HepG2 (cell line): Measurements from ENCODE around the gene ELFN1. TPM values are rescaled to one million over a fixed set of nuclear protein-coding genes. Genes with fewer than 3 reads are reported as not detected.
A peak's percentile ranks its signal among the peaks of the same experiment; 100 is the strongest.

ENCODE experiments used
- ATAC-seq: fragments of 200-7000 bp; cut with Tn5 transposase; 3 replicates; pipeline ENCODE4 v1.9.1; 2020; ENCODE audit warnings: mild to moderate bottlenecking, moderate library complexity
- BruUV-seq: library from RNA; stranded (reverse); fragments of 400-500 nt; replicated peaks from 2 replicates; lab custom pipeline; 2021; lab: Mats Ljungman, UMichigan
- CTCF ChIA-PET: fragments of 300-600 bp; formaldehyde crosslinking; extraction: SDS; loops from one replicate; lab custom pipeline; 2021; ENCODE audit warnings: low total read pairs, inconsistent platforms, low intra/inter-chr PET ratio; lab: Yijun Ruan, JAX
- POLR2A ChIA-PET: fragments of 350-600 bp; sonication (Branson Sonifier 250); formaldehyde crosslinking; loops from one replicate; lab custom pipeline; 2020; ENCODE audit warnings: antibody characterized with exemption, inconsistent platforms; lab: Yijun Ruan, JAX
- DNase-seq: peaks from one replicate; pipeline ENCODE4 v3.0.0-alpha.2; 2015; ENCODE audit warnings: low spot score
- FAIRE-seq: peaks from 3 replicates; lab custom pipeline; 2011; peaks lifted over from hg19 to GRCh38; lab: Jason Lieb, UNC
- H2AFZ ChIP-seq: one replicate; pipeline ENCODE4 v1.6.1; 2011; ENCODE audit warnings: low read length, inconsistent platforms
- H3K27ac ChIP-seq: fragments of 300-600 bp; 3 replicates; pipeline ENCODE4 v1.8.0; 2011; ENCODE audit warnings: mixed run types, mild to moderate bottlenecking, mixed read lengths, low read length, inconsistent platforms; ENCODE audit not compliant: insufficient read depth; ENCODE audit errors: extremely low read length
- H3K27me3 ChIP-seq, 2 experiments: fragments of 200-600 bp in 1 of 2; 2 replicates in 1 of 2; 3 replicates in 1 of 2; pipeline versions ENCODE4 v1.6.0 to v1.8.0; 2011; ENCODE audit warnings: low read length in 2 of 2, mild to moderate bottlenecking in 2 of 2, moderate library complexity in 2 of 2, inconsistent platforms in 1 of 2; ENCODE audit not compliant: insufficient read depth in 2 of 2, control insufficient read depth in 1 of 2
- H3K36me3 ChIP-seq, 2 experiments: fragments of 200-600 bp in 1 of 2; replicated peaks in 1 of 2; 2 replicates in 1 of 2; 3 replicates in 1 of 2; pipeline versions ENCODE4 v1.5.1 to v1.8.0; 2011; ENCODE audit warnings: low read length in 2 of 2, inconsistent platforms in 1 of 2; ENCODE audit not compliant: insufficient read depth in 2 of 2, control insufficient read depth in 1 of 2
- H3K4me1 ChIP-seq: 2 replicates; pipeline ENCODE4 v1.5.1; 2012; ENCODE audit warnings: low read length, inconsistent platforms; ENCODE audit not compliant: insufficient read depth
- H3K4me2 ChIP-seq: 2 replicates; pipeline ENCODE4 v1.6.0; 2011; ENCODE audit warnings: low read depth, low read length, inconsistent platforms
- H3K4me3 ChIP-seq, 3 experiments: fragments of 200-600 bp in 1 of 3; sonication (generic), shearing (Covaris generic) in 1 of 3; replicated peaks in 1 of 3; 2 replicates each; pipeline ENCODE4 v1.5.1; 2011 to 2016; ENCODE audit warnings: low read length in 3 of 3, inconsistent platforms in 2 of 3, low read depth in 2 of 3, mild to moderate bottlenecking in 2 of 3, control low read depth in 1 of 3, mixed read lengths in 1 of 3; ENCODE audit not compliant: insufficient read depth in 1 of 3
- H3K79me2 ChIP-seq: one replicate; pipeline ENCODE4 v1.6.1; 2011; ENCODE audit warnings: low read length, inconsistent platforms; ENCODE audit not compliant: insufficient read depth
- H3K9ac ChIP-seq: 2 replicates; pipeline ENCODE4 v1.6.0; 2011; ENCODE audit warnings: mild to moderate bottlenecking, low read depth, low read length, inconsistent platforms; ENCODE audit not compliant: insufficient read depth
- H3K9me3 ChIP-seq: 2 replicates; pipeline ENCODE4 v1.5.1; 2012; ENCODE audit warnings: mild to moderate bottlenecking, low read length
- H4K20me1 ChIP-seq: 2 replicates; pipeline ENCODE4 v1.6.0; 2011; ENCODE audit warnings: inconsistent platforms, mild to moderate bottlenecking, low read length, moderate library complexity; ENCODE audit not compliant: insufficient read depth
- FOXK2 ChIP-seq: fragments of 450-650 bp; IDR thresholded peaks from 2 replicates; pipeline ENCODE4 v1.6.1; 2016
- FOXP1 ChIP-seq, 2 experiments: fragments of 450-650 bp in 1 of 2; IDR thresholded peaks; 2 replicates each; pipeline ENCODE4 v1.6.1; 2017 to 2018; ENCODE audit warnings: antibody characterized with exemption in 1 of 2
- LCORL ChIP-seq, 2 experiments: fragments of 450-650 bp in 1 of 2; sonication (generic) in 1 of 2; formaldehyde crosslinking in 1 of 2; IDR thresholded peaks; 2 replicates each; pipeline versions ENCODE4 v1.5.0 to v1.6.1; 2017 to 2020; ENCODE audit warnings: antibody characterized with exemption in 1 of 2, missing genetic modification reagents in 1 of 2
- ZNF354B ChIP-seq: sonication (generic); formaldehyde crosslinking; IDR thresholded peaks from 2 replicates; pipeline ENCODE4 v1.8.0; 2022; ENCODE audit warnings: mild to moderate bottlenecking, missing genetic modification reagents
- ZNF570 ChIP-seq: sonication (generic); formaldehyde crosslinking; IDR thresholded peaks from 2 replicates; pipeline ENCODE4 v1.4.0; 2020; ENCODE audit warnings: mild to moderate bottlenecking, missing genetic modification reagents, borderline replicate concordance
- WGBS: methylation state at CpG from one replicate; pipeline ENCODE4 v1.1.6; 2017; ENCODE audit warnings: low lambda C conversion rate; 5-methylcytosine and 5-hydroxymethylcytosine counted together
- in situ Hi-C: cut with HindIII; loops from 2 replicates; pipeline ENCODE4 v1.10.0; 2017; ENCODE audit warnings: low pct_unique_long_range_greater_than_20kb; ENCODE audit not compliant: extremely low pct_ligation_motif_present
- intact Hi-C: fragments of 100-400 bp; cut with micrococcal nuclease; formaldehyde crosslinking; loops from one replicate; pipeline ENCODE4 v1.10.0; 2022; ENCODE audit not compliant: unreplicated experiment
- polyA plus RNA-seq, 8 experiments: library from polyadenylated mRNA; depleted of rRNA in 3 of 8; stranded (reverse) in 7 of 8; unstranded in 1 of 8; fragments of >200 nt; fragmentation: Illumina TruSeq in 4 of 8; extraction: Trizol in 4 of 8; gene quantifications; 2 replicates each; pipeline versions ENCODE4 v1.2.1 to v1.2.3, GENCODE V29; 2011 to 2016; ENCODE audit warnings: low read depth in 4 of 8, missing spikeins in 1 of 8, mixed read lengths in 1 of 8; ENCODE audit not compliant: insufficient read depth in 1 of 8
- total RNA-seq, 5 experiments: library from RNA; depleted of rRNA; stranded (reverse); fragments of >200 nt; fragmentation: Illumina TruSeq; extraction: Trizol; gene quantifications; 2 replicates each; pipeline ENCODE4 v1.2.3, GENCODE V29; 2016; ENCODE audit warnings: low read depth in 1 of 5
- TF ChIP-seq, protein P1 (sequence below): sonication (generic); formaldehyde crosslinking; conservative IDR thresholded peaks from 2 replicates; pipeline ENCODE4 v1.8.0; 2022; ENCODE audit warnings: mild to moderate bottlenecking, moderate library complexity, missing genetic modification reagents
- TF ChIP-seq, protein P2 (sequence below): sonication (generic); formaldehyde crosslinking; IDR thresholded peaks from 2 replicates; pipeline ENCODE4 v1.9.0; 2021; ENCODE audit warnings: mild to moderate bottlenecking, missing genetic modification reagents

Gene ELFN1
- total and polyA plus RNA-seq, 2 of the 13 experiments (the other 11 are each of a cell fraction or from before 2014, with no cell fraction given): 0.13 to 0.18 TPM

DNA sequence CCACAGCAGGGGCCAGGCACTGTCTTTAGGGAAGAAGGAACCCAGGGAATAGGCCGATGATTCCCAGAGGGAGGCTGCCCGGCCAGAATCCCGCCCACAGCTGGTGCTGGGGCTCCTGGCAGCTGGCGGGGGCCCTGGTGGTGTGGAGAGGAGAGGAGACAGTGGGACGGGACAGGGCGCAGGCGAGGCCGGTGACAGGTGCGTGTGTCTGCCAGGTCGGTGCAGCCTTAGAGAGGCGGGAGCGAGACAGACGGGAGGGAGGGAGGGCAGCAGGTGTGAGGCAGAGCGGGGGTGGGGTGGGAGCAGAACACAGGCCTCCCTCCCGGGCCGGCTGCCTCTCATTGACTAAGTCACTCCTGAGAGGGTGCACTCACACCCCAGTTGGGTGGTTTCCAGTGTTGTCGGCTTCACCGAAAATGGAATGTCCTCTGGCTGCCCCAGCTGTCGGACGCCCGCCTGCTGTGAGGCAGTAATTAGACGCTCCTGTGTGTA, 55.2 kb downstream of the ELFN1 start (continued):
- TF ChIP-seq, protein P1, sequence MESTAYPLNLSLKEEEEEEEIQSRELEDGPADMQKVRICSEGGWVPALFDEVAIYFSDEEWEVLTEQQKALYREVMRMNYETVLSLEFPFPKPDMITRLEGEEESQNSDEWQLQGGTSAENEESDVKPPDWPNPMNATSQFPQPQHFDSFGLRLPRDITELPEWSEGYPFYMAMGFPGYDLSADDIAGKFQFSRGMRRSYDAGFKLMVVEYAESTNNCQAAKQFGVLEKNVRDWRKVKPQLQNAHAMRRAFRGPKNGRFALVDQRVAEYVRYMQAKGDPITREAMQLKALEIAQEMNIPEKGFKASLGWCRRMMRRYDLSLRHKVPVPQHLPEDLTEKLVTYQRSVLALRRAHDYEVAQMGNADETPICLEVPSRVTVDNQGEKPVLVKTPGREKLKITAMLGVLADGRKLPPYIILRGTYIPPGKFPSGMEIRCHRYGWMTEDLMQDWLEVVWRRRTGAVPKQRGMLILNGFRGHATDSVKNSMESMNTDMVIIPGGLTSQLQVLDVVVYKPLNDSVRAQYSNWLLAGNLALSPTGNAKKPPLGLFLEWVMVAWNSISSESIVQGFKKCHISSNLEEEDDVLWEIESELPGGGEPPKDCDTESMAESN (CRISPR knock-in tag): no peak

DNA sequence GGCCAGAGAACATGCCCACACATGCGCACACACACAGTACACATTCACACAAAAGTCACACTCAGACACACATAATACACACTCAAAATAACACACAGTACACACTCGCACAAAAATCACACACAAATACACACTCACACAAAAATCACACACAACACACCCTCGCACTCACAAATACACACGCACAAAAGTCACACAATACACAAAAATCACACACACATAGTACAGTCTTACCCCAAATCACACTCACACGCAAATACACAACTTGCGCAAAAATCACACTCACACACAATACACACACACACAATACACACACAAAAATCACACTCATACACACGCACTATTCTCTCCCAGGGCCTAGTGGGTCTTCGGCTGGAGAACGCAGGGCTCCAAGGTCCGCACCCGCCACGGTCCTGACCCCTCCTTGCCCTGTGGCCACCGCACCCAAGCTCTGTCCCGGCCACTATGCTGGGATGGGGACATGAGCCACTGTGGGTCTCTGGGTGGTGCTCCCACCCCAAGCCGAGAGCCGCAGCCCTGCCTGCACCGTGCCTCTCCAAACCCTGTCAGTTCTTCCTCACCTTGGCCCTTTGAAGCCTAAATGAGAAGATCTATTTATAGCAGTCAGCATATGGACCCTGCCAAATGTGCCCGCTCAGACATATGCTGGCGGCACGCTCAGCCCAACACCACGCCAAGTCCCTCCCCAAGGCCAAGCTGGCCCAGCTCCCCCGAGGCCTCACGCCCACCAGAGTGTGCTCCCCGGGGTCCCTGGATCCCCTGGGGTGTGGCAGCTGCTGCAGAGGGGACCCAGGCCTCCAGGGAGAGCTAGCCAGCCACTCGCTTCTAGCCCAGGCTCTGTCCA, 55.9 kb downstream of the ELFN1 start:
- Histone ChIP-seq H3K79me2 (no peaks in the 10 kb centered on the region), H3K4me3 (no peak overlapping the region), H3K4me1 (peaks cover 23% of the 10 kb centered on the region), H3K9ac (no peak overlapping the region), H3K9me3 (peaks cover 21% of the 10 kb centered on the region; the same call in 1 of the 2 replicates), H4K20me1 (no peaks in the 10 kb centered on the region), H3K4me2 (no peak overlapping the region), H3K36me3 (no peaks in the 10 kb centered on the region), H2AFZ (no peak overlapping the region), H3K27me3 (peaks cover 2 to 17% of the 10 kb centered on the region in 2 experiments; a peak in 3 of 5 replicates), H3K27ac (no peak overlapping the region)
- CTCF ChIA-PET: no interaction called here
- intact Hi-C loops: no loop called here
- no peak for TF ChIP-seq ZNF570 (CRISPR knock-in tag)
- TF ChIP-seq ZNF354B (CRISPR knock-in tag): no peak
- 0 out of 2 replicates have a peak, but pooled peaks have one; percentile 15 for TF ChIP-seq FOXP1 (IDR thresholded peaks at IDR 0.05)
- no peak for TF ChIP-seq FOXP1 (CRISPR knock-in tag; IDR thresholded peaks at IDR 0.05)
- peak; percentile 10; the same call in 1 of the 2 replicates for TF ChIP-seq FOXK2
- TF ChIP-seq LCORL (IDR thresholded peaks at IDR 0.05): 0 out of 2 replicates have a peak, but pooled peaks have one; percentile 15
- no peak for TF ChIP-seq LCORL (CRISPR knock-in tag; IDR thresholded peaks at IDR 0.05)
- TF ChIP-seq, protein P2, sequence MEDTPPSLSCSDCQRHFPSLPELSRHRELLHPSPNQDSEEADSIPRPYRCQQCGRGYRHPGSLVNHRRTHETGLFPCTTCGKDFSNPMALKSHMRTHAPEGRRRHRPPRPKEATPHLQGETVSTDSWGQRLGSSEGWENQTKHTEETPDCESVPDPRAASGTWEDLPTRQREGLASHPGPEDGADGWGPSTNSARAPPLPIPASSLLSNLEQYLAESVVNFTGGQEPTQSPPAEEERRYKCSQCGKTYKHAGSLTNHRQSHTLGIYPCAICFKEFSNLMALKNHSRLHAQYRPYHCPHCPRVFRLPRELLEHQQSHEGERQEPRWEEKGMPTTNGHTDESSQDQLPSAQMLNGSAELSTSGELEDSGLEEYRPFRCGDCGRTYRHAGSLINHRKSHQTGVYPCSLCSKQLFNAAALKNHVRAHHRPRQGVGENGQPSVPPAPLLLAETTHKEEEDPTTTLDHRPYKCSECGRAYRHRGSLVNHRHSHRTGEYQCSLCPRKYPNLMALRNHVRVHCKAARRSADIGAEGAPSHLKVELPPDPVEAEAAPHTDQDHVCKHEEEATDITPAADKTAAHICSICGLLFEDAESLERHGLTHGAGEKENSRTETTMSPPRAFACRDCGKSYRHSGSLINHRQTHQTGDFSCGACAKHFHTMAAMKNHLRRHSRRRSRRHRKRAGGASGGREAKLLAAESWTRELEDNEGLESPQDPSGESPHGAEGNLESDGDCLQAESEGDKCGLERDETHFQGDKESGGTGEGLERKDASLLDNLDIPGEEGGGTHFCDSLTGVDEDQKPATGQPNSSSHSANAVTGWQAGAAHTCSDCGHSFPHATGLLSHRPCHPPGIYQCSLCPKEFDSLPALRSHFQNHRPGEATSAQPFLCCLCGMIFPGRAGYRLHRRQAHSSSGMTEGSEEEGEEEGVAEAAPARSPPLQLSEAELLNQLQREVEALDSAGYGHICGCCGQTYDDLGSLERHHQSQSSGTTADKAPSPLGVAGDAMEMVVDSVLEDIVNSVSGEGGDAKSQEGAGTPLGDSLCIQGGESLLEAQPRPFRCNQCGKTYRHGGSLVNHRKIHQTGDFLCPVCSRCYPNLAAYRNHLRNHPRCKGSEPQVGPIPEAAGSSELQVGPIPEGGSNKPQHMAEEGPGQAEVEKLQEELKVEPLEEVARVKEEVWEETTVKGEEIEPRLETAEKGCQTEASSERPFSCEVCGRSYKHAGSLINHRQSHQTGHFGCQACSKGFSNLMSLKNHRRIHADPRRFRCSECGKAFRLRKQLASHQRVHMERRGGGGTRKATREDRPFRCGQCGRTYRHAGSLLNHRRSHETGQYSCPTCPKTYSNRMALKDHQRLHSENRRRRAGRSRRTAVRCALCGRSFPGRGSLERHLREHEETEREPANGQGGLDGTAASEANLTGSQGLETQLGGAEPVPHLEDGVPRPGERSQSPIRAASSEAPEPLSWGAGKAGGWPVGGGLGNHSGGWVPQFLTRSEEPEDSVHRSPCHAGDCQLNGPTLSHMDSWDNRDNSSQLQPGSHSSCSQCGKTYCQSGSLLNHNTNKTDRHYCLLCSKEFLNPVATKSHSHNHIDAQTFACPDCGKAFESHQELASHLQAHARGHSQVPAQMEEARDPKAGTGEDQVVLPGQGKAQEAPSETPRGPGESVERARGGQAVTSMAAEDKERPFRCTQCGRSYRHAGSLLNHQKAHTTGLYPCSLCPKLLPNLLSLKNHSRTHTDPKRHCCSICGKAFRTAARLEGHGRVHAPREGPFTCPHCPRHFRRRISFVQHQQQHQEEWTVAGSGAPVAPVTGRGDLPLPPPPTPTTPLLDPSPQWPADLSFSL (CRISPR knock-in tag): peak; percentile 84
- whole genome bisulfite sequencing: 58% methylated on average over 12 of the region's 25 CpGs
- DNase-seq (no peak), ATAC-seq (no peak; the same call in 2 of the 3 replicates), FAIRE-seq (no peak)
- POLR2A ChIA-PET: no interaction called here
- in situ Hi-C loops: no loop called here
- BruUV-seq: no TSS peak
